K562 (cell line): ENCODE results near the gene SLC6A8. TPM values are rescaled to one million over a fixed set of nuclear protein-coding genes. Genes with fewer than 3 reads are reported as not detected.

Source experiments
- ATAC-seq: fragments of 200-7000 bp; cut with Tn5 transposase; 3 replicates; pipeline ENCODE4 v1.9.1; 2020; ENCODE audit warnings: moderate library complexity
- BruUV-seq: library from RNA; stranded (reverse); fragments of 400-500 nt; replicated peaks from 2 replicates; lab custom pipeline; 2021; lab: Mats Ljungman, UMichigan
- CTCF ChIA-PET: fragments of 300-600 bp; formaldehyde crosslinking; extraction: SDS; loops from one replicate; lab custom pipeline; 2021; ENCODE audit warnings: low intra/inter-chr PET ratio; lab: Yijun Ruan, JAX
- POLR2A ChIA-PET: fragments of 300-600, 350-650 bp; sonication (Branson Sonifier 250); formaldehyde crosslinking; extraction: SDS; loops from one replicate; lab custom pipeline; 2021; ENCODE audit warnings: antibody characterized with exemption, inconsistent platforms; lab: Yijun Ruan, JAX
- DNase-seq, 4 experiments: peaks; one replicate each; pipeline versions ENCODE4 v3.0.0 to v3.0.0-alpha.2; 2011 to 2018; ENCODE audit warnings: low spot score in 3 of 4, mixed read lengths in 3 of 4; ENCODE audit errors: extremely low read depth in 1 of 4
- FAIRE-seq: peaks from 2 replicates; lab custom pipeline; 2011; peaks lifted over from hg19 to GRCh38; lab: Jason Lieb, UNC
- H2AFZ ChIP-seq: 2 replicates; pipeline ENCODE4 v1.6.0; 2011; ENCODE audit warnings: low read depth, low read length, control low read depth, inconsistent platforms
- H3K27ac ChIP-seq: fragments of 200-600 bp; 3 replicates; pipeline ENCODE4 v1.8.0; 2011; ENCODE audit warnings: low read depth, mild to moderate bottlenecking, control low read depth, inconsistent platforms, low read length, moderate library complexity, mixed read lengths; ENCODE audit errors: extremely low read depth
- H3K27me3 ChIP-seq, 2 experiments: fragments of 300-600 bp in 1 of 2; 2 replicates in 1 of 2; 3 replicates in 1 of 2; pipeline versions ENCODE4 v1.6.0 to v1.8.0; 2011; ENCODE audit warnings: inconsistent platforms in 2 of 2, low read length in 2 of 2, mild to moderate bottlenecking in 1 of 2, mixed read lengths in 1 of 2, moderate library complexity in 1 of 2; ENCODE audit not compliant: control insufficient read depth in 2 of 2, insufficient read depth in 2 of 2
- H3K36me3 ChIP-seq: fragments of 300-600 bp; 3 replicates; pipeline ENCODE4 v1.8.0; 2011; ENCODE audit warnings: mild to moderate bottlenecking, low read length, inconsistent platforms; ENCODE audit not compliant: control insufficient read depth, insufficient read depth
- H3K4me1 ChIP-seq, 2 experiments: fragments of 200-600 bp in 1 of 2; replicated peaks in 1 of 2; 2 replicates in 1 of 2; 3 replicates in 1 of 2; pipeline versions ENCODE4 v1.5.1 to v1.8.0; 2011; ENCODE audit warnings: inconsistent platforms in 2 of 2, low read length in 2 of 2, mild to moderate bottlenecking in 1 of 2, mixed read lengths in 1 of 2, moderate library complexity in 1 of 2; ENCODE audit not compliant: control insufficient read depth in 2 of 2, insufficient read depth in 2 of 2
- H3K4me2 ChIP-seq: 2 replicates; pipeline ENCODE4 v1.6.1; 2011; ENCODE audit warnings: low read length, control low read depth, inconsistent platforms, mixed read lengths; ENCODE audit not compliant: insufficient read depth
- H3K4me3 ChIP-seq: fragments of 200-600 bp; sonication (generic), shearing (Covaris generic); 2 replicates; pipeline ENCODE4 v1.5.1; 2016; ENCODE audit warnings: control low read depth, inconsistent platforms
- H3K79me2 ChIP-seq: fragments of 200-600 bp; 3 replicates; pipeline ENCODE4 v1.8.0; 2011; ENCODE audit warnings: low read length, inconsistent platforms; ENCODE audit not compliant: control insufficient read depth, insufficient read depth
- H3K9ac ChIP-seq, 2 experiments: 2 replicates each; pipeline versions ENCODE4 v1.6.0 to v1.6.1; 2011; ENCODE audit warnings: low read depth in 2 of 2, low read length in 2 of 2, control low read depth in 1 of 2, inconsistent platforms in 1 of 2, mild to moderate bottlenecking in 1 of 2, mixed read lengths in 1 of 2; ENCODE audit not compliant: insufficient read depth in 1 of 2
- H3K9me1 ChIP-seq: one replicate; pipeline ENCODE4 v1.6.0; 2011; ENCODE audit warnings: inconsistent platforms, mild to moderate bottlenecking, low read length, moderate library complexity; ENCODE audit not compliant: control insufficient read depth, insufficient read depth
- H3K9me3 ChIP-seq: replicated peaks from 2 replicates; pipeline ENCODE4 v1.5.1; 2011; ENCODE audit warnings: low read depth, low read length, inconsistent platforms; ENCODE audit not compliant: control insufficient read depth, insufficient read depth
- H4K20me1 ChIP-seq: replicated peaks from 2 replicates; pipeline ENCODE4 v1.6.1; 2011; ENCODE audit warnings: low read length, inconsistent platforms, mixed read lengths; ENCODE audit not compliant: control insufficient read depth, insufficient read depth
- CCNT2 ChIP-seq: IDR thresholded peaks from 2 replicates; pipeline ENCODE4 v1.6.1; 2011; ENCODE audit warnings: borderline replicate concordance, low read depth, mild to moderate bottlenecking, moderate library complexity, mixed read lengths, low read length; ENCODE audit not compliant: insufficient read length; ENCODE audit errors: extremely low read depth
- KDM5B ChIP-seq: fragments of 200-600 bp; sonication (generic); IDR thresholded peaks from 2 replicates; pipeline ENCODE4 v1.6.1; 2012; ENCODE audit warnings: low read depth, mild to moderate bottlenecking, moderate library complexity, low read length, control low read depth, inconsistent platforms; ENCODE audit not compliant: insufficient replicate concordance
- L3MBTL2 ChIP-seq: fragments of 450-650 bp; IDR thresholded peaks from 2 replicates; pipeline ENCODE4 v1.6.1; 2016; ENCODE audit warnings: mild to moderate bottlenecking, moderate library complexity
- POLR2A ChIP-seq: fragments of 450-650 bp; conservative IDR thresholded peaks from 2 replicates; pipeline ENCODE4 v1.6.1; 2016
- POLR2G ChIP-seq: fragments of 200-400 bp; formaldehyde crosslinking; IDR thresholded peaks from 2 replicates; pipeline ENCODE4 v1.6.1; 2017; ENCODE audit warnings: low read depth, mild to moderate bottlenecking, antibody characterized with exemption, low read length, moderate library complexity
- RBM22 ChIP-seq: fragments of 200-400 bp; formaldehyde crosslinking; IDR thresholded peaks from 2 replicates; pipeline ENCODE4 v1.6.1; 2018; ENCODE audit warnings: low read length, low read depth; ENCODE audit not compliant: poor library complexity, severe bottlenecking
- TCF7 ChIP-seq: sonication (generic); IDR thresholded peaks from 2 replicates; pipeline ENCODE4 v1.6.1; 2016; ENCODE audit warnings: antibody characterized with exemption, borderline replicate concordance
- ZNF232 ChIP-seq: sonication (generic); formaldehyde crosslinking; IDR thresholded peaks from 2 replicates; pipeline ENCODE4 v1.8.0; 2022; ENCODE audit warnings: mild to moderate bottlenecking, missing genetic modification reagents
- ZNF3 ChIP-seq: fragments of 250-450 bp; sonication (Bioruptor Pico); IDR thresholded peaks from 2 replicates; pipeline ENCODE4 v1.5.0; 2021; ENCODE audit warnings: mild to moderate bottlenecking, moderate library complexity
- ZNF445 ChIP-seq: fragments of 250-450 bp; sonication (Bioruptor Pico); IDR thresholded peaks from 2 replicates; pipeline ENCODE4 v1.4.0; 2020; ENCODE audit warnings: low read depth, mild to moderate bottlenecking, moderate library complexity
- ZNF589 ChIP-seq: fragments of 200-800 bp; sonication (Bioruptor generic); IDR thresholded peaks from 2 replicates; pipeline ENCODE4 v1.6.1; 2016; ENCODE audit warnings: low read depth, missing genetic modification characterization, missing compliant biosample characterization
- WGBS: fragments of 100-300 bp; shearing (Covaris generic); methylation state at CpG from one replicate; pipeline ENCODE4 v1.1.6; 2016; ENCODE audit warnings: low coverage, mixed read lengths; ENCODE audit not compliant: insufficient coverage; ENCODE audit errors: missing lambda C conversion rate; 5-methylcytosine and 5-hydroxymethylcytosine counted together
- in situ Hi-C: fragments of 300-500 bp; cut with MboI; formaldehyde crosslinking; loops from 4 replicates; pipeline ENCODE4 v1.15.0; 2018; ENCODE audit warnings: inconsistent platforms, mixed read lengths
- intact Hi-C: fragments of 100-400 bp; cut with micrococcal nuclease; formaldehyde crosslinking; loops from 2 replicates; pipeline ENCODE4 v1.14.2; 2022
- polyA plus RNA-seq, 8 experiments: library from polyadenylated mRNA; depleted of rRNA in 4 of 8; stranded (reverse) in 5 of 8; unstranded in 3 of 8; fragments of >200 nt; fragmentation: Nextera tagmentation in 2 of 8; fragmentation: Illumina TruSeq in 1 of 8; extraction: Ambion mirVana in 2 of 8; extraction: Trizol in 1 of 8; gene quantifications; 2 replicates each; pipeline versions ENCODE4 v1.2.1 to v1.2.3, GENCODE V29; 2011 to 2014; ENCODE audit warnings: inconsistent platforms in 1 of 8, missing spikeins in 1 of 8
- total RNA-seq, 7 experiments: library from RNA; depleted of rRNA in 6 of 7; stranded (reverse); fragments of >200 nt in 6 of 7; fragmentation: Illumina TruSeq in 2 of 7; extraction: Trizol in 2 of 7; gene quantifications; 2 replicates each; pipeline versions ENCODE4 v1.2.1 to v1.2.3, GENCODE V29; 2011 to 2021; ENCODE audit warnings: low replicate concordance in 1 of 7
- TF ChIP-seq, protein P1 (sequence below): fragments of 250-450 bp; sonication (Bioruptor Pico); IDR thresholded peaks from 2 replicates; pipeline ENCODE4 v1.5.0; 2020; ENCODE audit warnings: mild to moderate bottlenecking, borderline replicate concordance
- TF ChIP-seq, protein P2 (sequence below): sonication (generic); formaldehyde crosslinking; IDR thresholded peaks from 2 replicates; pipeline ENCODE4 v1.8.0; 2022; ENCODE audit warnings: mild to moderate bottlenecking, missing genetic modification reagents

The SLC6A8 gene
- total and polyA plus RNA-seq, 9 of the 15 experiments (the other 6 are each of a cell fraction or from before 2014, with no cell fraction given) = 0.68 to 144 (median 34.3) TPM

DNA sequence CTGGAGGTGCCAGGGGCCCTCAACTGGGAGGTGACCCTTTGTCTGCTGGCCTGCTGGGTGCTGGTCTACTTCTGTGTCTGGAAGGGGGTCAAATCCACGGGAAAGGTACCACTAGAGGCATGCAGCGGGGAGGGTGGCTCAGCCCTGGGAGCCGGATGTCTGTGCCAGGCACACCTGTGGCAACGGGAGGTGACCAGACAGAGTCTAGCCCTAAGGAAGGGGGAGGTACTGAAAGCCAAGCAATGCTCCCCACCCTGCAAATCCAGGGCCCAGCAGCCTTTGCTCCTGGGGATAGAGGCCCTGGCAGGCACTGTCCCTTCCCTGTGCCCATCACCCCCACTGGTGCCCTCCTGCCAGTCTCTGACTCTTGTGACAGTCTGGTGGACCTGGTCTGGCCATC, 4.3 kb downstream of the SLC6A8 start:
- no peak for DNase-seq
- Histone ChIP-seq H3K4me2 (peak overlapping the region; percentile 37; the same call in 1 of the 2 replicates), H3K9ac (no peak overlapping the region; a peak in 1 of 4 replicates), H3K79me2 (peaks cover 37% of the 10 kb centered on the region), H2AFZ (no peak overlapping the region), H3K4me3 (no peak overlapping the region), H3K4me1 (peaks cover 5 to 71% of the 10 kb centered on the region in 2 experiments; a peak in 4 of 5 replicates), H3K27ac (no peak overlapping the region), H3K9me1 (peaks cover 4% of the 10 kb centered on the region), H4K20me1 (peaks cover 13% of the 10 kb centered on the region), H3K36me3 (peaks cover 59% of the 10 kb centered on the region; the same call in 1 of the 3 replicates), H3K27me3 (no peaks in the 10 kb centered on the region), H3K9me3 (no peaks in the 10 kb centered on the region)
- FAIRE-seq = no peak
- WGBS = 93% methylated on average over 2 of the region's 4 CpGs
- TF ChIP-seq KDM5B (peak; percentile 2), ZNF589 (CRISPR knock-in tag) (no peak)
- BruUV-seq = no TSS peak
- POLR2A ChIA-PET = interaction anchor here (0.5 to 1.0 kb wide), 4 partner anchors 26 to 87 kb away, joined by 3 to 4 read pairs (median 3); no protein-coding TSS in a partner anchor
- CTCF ChIA-PET = no interaction called here
- in situ Hi-C loops (no loop called here), intact Hi-C loops (no loop called here)
- ATAC-seq = no peak

DNA sequence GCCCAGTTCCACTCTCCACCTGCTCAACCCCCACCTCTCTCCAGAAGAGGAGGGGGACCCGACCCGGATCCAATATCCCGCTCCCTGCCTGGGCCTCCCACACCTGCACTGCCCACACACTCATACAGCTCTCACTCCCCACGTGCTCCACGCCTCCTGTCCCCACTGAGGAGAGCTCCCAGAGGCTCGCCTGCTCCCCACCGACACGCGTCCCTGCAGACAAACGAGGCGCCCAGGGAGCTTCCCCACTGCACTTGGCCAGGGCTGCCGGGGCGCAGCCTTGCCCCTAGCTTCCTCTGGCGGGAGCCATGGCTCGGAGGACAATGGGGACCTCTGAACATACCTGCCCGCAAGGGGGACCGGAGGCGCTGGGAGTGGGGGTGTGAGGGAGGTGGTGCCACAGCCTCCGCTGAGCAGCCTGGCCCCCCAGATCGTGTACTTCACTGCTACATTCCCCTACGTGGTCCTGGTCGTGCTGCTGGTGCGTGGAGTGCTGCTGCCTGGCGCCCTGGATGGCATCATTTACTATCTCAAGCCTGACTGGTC, 5.0 kb downstream of the SLC6A8 start:
- no peak for FAIRE-seq
- no peak for TF ChIP-seq ZNF445 (CRISPR knock-in tag)
- TF ChIP-seq POLR2A = 0 out of 2 replicates have a peak, but pooled peaks have one; percentile 19
- no peak for TF ChIP-seq ZNF232 (CRISPR knock-in tag)
- TF ChIP-seq POLR2G = peak; percentile 78
- peak; percentile 55 for TF ChIP-seq CCNT2
- TF ChIP-seq L3MBTL2 = no peak
- no peak for TF ChIP-seq TCF7
- no peak for TF ChIP-seq ZNF3 (CRISPR knock-in tag)
- TF ChIP-seq, protein P1, sequence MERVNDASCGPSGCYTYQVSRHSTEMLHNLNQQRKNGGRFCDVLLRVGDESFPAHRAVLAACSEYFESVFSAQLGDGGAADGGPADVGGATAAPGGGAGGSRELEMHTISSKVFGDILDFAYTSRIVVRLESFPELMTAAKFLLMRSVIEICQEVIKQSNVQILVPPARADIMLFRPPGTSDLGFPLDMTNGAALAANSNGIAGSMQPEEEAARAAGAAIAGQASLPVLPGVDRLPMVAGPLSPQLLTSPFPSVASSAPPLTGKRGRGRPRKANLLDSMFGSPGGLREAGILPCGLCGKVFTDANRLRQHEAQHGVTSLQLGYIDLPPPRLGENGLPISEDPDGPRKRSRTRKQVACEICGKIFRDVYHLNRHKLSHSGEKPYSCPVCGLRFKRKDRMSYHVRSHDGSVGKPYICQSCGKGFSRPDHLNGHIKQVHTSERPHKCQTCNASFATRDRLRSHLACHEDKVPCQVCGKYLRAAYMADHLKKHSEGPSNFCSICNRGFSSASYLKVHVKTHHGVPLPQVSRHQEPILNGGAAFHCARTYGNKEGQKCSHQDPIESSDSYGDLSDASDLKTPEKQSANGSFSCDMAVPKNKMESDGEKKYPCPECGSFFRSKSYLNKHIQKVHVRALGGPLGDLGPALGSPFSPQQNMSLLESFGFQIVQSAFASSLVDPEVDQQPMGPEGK (CRISPR knock-in tag) = no peak
- TF ChIP-seq, protein P2, sequence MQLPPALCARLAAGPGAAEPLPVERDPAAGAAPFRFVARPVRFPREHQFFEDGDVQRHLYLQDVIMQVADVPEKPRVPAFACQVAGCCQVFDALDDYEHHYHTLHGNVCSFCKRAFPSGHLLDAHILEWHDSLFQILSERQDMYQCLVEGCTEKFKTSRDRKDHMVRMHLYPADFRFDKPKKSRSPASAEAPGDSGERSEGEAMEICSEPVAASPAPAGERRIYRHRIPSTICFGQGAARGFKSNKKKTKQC (CRISPR knock-in tag) = no peak
- TF ChIP-seq KDM5B = peak; percentile 52
- peak; percentile 66 for TF ChIP-seq RBM22

More for the DNA sequence above, 5.0 kb downstream of the SLC6A8 start:
- CTCF ChIA-PET = no interaction called here
- POLR2A ChIA-PET = interaction anchor here (0.5 to 1.0 kb wide), 4 partner anchors 26 to 87 kb away, joined by 3 read pairs; no protein-coding TSS in a partner anchor
- Histone ChIP-seq H3K36me3 (peaks cover 62% of the 10 kb centered on the region; the same call in 1 of the 3 replicates), H3K27ac (no peak overlapping the region), H3K79me2 (peaks cover 37% of the 10 kb centered on the region), H3K9me3 (no peaks in the 10 kb centered on the region), H3K4me1 (peaks cover 5 to 69% of the 10 kb centered on the region in 2 experiments; a peak in 4 of 5 replicates), H3K9ac (no peak overlapping the region; a peak in 1 of 4 replicates), H3K27me3 (no peaks in the 10 kb centered on the region), H3K9me1 (peaks cover 4% of the 10 kb centered on the region), H3K4me2 (no peak overlapping the region), H2AFZ (no peak overlapping the region), H4K20me1 (peaks cover 13% of the 10 kb centered on the region), H3K4me3 (no peak overlapping the region)
- in situ Hi-C loops (no loop called here), intact Hi-C loops (no loop called here)
- no TSS peak for BruUV-seq
- DNase-seq (no peak), ATAC-seq (no peak)
- 88% methylated on average over 10 of the region's 24 CpGs for WGBS
